ENCODE results near the gene COPS2.
"Not testable (repeated sequence)": the region's sequence is repeated elsewhere in the genome, so short reads cannot be mapped to it uniquely, and the experiment has no call there.

COPS2 gene

GRCh38 chr15:49155110-49155833 is at the start of gene COPS2:
Gene COPS2 (minus strand): TSS chr15:49155599. CDS start chr15:49155578, 21 bp downstream.
- DNase-seq: peak; percentile 94 to 97 (median 94)

DNA sequence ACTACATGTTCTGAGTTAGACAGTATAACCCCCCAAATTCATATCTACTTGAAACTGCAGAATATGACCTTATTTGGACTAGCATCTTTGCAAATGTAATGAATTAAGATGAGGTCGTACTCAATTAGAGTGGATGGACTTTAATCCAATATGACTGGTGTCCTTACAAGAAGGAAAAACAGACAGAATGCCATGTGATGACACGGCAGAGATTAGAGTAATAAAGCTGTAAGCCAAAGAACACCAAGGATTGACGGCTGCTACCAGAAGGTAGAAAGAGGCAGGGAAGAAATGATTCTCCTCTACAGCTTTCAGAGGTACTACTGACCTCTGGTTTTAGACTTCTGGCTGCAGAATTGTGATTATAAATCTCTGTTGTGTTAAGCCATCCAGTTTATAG is 44.9 kb upstream of the COPS2 start:
- no peak for DNase-seq

- no peak for DNase-seq
These were observed 44.3 kb upstream of the COPS2 start for GRCh38 chr15:49199666-49200065.

DNA sequence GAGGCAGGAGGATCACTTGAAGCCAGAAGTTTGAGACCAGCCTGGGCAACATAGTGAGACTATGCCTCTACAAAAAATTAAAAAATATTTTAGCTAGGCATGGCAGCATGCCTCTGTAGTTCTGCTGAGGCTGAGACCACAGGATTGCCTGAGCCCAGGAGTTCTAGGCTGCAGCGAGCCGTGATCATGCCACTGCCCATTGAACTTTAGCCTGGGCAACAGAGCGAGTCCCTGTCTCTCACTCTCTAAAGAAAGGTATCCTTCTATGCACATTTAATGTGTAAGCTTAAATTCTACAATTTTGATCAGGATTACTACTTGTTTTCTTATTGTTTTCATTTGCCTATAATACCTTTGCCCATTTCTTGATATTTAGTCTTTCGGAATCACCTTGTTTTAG is 41.5 kb upstream of the COPS2 start:
- no peak for DNase-seq

DNA sequence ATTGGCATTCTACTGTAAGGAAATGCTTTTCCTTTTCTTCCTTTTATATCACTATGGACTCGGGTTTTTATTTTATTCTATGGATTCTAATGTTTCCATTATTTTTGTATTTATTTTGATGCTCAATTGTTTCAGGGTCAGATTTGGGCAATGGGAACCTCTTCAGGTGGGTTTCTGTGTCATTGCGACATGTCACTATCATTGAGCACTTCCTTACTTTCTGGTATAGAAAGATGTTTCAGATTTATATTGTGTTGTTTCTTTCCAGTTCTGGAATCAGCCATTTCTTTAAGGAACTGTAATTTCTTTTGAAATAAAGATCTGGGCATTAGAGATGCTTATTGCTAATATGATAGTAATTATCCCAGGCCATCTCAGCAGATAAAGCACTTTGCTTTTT is 36.5 kb upstream of the COPS2 start:
- no peak for DNase-seq

- DNase-seq: no peak
These were observed 35.2 kb upstream of the COPS2 start for GRCh38 chr15:49190586-49190985.

- DNase-seq: no peak
These were observed 34.2 kb upstream of the COPS2 start for GRCh38 chr15:49189631-49190030.

GRCh38 chr15:49188933-49189332 is 33.5 kb upstream of the COPS2 start:
- DNase-seq: no peak

DNA sequence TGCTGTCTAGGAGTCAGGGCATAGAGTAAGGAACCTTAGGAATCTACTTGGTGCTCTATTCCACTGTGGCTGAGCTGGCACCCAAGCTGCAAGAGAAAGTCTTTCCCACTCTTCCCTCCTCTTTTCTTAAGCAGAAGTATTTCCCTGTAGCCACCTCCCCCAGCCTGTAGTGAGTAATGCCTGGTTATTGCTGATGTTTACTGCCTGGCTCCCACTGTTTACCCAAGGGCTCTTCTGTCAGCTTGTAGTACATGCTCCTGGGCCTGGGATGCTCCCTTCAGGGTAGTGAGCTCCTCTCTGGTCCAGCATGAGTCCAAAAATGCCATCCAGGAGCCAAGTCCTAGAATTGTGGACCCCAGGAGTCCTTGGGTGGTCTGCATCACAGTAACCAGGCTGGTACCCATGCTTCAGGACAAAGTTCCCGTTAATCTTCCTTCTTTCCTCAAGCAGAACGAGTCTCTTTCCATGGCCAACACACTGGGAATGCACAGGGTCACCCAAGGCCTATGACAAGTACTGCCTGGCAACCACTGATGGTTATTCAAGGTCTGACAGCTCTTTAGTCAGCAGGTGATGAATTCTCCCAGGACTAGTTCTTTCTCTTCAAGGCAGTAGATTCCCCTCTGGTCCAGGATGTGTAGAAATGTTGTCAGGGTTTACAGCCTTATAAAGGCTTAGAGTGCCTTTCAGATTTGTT is 32.3 kb upstream of the COPS2 start:
- no peak for DNase-seq

GRCh38 chr15:49185473-49185872 is 30.1 kb upstream of the COPS2 start:
- no peak for DNase-seq

GRCh38 chr15:49183741-49184140 is 28.3 kb upstream of the COPS2 start:
- not testable (repeated sequence) for DNase-seq

DNA sequence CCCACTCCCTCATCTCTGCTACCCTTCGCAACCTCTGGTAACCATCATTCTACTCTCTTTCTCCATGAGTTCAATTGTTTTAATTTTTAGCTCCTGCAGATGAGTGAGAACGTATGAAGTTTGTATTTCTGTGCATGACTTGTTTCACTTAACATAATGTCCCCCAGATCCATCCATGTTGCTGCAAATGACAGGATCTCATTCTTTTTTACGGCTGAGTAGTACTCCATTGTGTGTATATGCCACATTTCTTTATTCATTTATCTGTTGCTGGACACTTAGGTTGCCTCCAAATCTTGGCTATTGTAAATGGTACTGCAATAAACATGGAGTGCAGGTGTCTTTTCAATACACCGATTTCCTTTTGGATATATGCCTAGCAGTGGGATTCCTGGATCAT is 26.7 kb upstream of the COPS2 start:
- no peak for DNase-seq

GRCh38 chr15:49179433-49180190 is 24.2 kb upstream of the COPS2 start:
- no peak for DNase-seq

DNA sequence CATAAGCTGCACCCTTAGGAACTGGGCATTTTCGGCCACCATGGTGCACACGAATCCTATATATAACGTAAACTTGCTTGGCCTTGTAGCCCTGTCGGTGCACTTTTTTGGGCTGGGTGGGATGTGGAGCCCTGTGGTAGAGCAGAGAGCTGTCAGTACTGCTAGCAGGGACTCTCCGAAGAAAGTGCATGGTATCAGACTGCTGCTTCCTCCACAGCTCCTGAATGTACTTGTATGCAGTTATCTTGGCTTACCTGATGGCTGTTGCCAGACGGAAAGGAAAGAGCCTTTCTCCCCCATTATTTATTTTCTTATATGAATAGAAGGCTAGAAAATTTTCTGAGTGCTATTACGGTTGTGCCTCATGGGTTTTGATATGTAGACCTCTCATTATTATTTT is 23.1 kb upstream of the COPS2 start:
- no peak for DNase-seq

DNA sequence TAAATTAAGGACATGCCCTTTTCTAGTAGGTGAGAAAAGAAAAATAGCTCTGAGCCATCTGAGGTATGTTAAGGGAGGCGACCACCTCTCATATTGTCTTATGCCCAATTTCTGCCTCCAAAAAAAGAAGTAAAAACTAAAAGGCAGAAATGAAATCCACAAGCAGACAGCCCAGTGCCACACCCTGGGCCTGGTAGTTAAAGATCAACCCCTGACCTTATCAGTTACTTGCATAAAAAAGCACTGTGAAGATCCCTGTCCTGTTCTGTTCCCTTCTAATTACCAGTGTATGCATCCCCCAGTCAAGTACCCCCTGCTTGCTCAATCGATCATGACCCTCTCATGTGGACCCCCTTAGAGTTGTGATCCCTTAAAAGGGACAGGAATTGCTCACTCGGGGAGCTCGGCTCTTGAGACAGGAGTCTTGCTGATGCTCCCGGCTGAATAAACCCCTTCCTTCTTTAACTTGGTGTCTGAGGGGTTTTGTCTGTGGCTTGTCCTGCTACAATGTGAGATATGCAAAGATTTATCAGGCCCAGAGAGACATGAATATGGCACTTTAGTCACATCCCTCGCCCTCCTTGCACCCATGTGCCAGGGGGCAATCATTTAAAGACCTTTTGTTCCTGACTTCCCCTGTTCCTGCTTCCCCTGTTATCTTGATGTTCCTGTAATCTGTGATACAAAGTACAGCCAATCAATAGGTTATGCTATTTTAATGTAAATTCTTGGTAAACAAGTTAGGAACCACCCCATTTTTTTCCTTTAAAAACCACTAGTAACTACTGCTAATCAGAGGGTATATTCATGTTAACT is 20.4 kb upstream of the COPS2 start:
- DNase-seq: not testable (repeated sequence)

- DNase-seq: no peak
These were observed 19.5 kb upstream of the COPS2 start for GRCh38 chr15:49174902-49175301.

GRCh38 chr15:49171790-49172189 is 16.4 kb upstream of the COPS2 start:
- DNase-seq: no peak

DNA sequence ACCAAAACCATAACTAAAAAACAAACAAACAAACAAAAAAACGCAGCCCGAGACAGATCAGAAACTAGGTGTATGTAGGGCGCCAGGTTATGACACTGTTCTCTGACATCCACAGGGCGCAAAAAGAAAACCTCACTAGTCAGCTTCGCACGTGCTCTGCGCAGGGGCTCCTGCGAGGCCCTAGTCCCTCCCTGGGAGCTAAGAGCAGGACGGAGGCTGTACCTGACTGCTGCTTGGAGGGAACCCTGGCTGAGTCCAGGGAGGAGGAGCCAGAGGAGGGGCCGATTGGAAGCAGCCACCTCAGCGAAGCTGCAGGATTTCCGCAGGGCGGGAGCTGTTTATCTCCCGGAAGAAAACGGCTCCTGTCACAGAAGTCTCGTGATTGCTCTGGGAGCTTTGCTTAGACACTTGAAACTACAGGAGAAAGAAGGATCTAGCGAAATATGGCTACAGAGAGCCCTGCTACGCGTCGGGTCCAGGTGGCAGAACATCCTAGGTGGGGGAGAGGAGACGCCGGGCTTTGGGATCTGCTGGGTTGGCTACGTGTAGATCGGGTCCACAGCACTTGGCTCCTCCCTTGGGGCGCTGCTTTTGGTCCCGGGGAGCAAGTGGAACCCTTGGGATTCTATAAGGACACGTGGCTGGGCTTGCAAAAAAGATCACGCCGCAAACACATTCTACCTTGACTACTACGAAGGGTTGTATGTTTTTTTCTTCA is 14.6 kb upstream of the COPS2 start, which contains the start of gene GALK2:
GALK2 (plus strand) TSS at position 368 of the 718 bp plus-strand sequence; CDS start at position 444, 76 bp downstream.
- DNase-seq: peak; percentile 82 to 94 (median 84)

DNA sequence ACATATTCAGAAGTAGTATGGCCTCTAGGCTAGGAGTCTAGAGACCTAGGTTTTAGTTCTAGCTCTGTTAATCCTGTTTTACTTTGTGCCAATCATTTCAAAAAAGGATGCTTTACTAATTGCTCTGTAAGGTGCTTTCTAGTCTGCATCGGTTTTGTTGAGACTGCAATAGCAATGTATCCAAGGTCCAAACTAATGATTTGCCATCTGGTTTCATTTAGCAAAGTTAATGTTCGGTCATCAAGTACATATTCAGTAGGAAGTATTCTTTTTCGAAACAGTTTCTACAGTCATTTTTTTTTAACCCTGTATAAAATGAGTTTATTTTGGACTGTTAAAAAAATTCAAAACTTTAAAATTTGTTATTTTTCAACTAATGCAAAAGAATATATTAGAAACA is 12.6 kb upstream of the COPS2 start:
- no peak for DNase-seq

DNA sequence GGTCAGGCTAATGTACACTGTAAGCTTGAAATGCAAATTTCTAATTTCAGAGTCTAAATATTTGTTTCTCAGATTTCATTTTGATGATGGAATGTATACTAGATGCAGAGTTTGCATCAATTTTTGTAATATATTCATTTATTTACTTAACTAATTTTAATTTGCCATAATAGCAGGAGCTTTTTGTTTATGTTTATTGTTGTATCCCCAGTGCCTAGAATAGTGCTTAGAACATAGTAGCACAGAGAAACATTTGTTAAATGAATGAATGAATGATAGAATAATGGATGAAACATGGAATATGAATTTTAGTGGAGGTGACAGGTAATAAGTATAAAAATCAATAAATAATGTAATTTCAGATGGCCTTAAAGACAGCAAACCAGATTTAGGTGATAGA is 9.5 kb upstream of the COPS2 start:
- DNase-seq: no peak

DNA sequence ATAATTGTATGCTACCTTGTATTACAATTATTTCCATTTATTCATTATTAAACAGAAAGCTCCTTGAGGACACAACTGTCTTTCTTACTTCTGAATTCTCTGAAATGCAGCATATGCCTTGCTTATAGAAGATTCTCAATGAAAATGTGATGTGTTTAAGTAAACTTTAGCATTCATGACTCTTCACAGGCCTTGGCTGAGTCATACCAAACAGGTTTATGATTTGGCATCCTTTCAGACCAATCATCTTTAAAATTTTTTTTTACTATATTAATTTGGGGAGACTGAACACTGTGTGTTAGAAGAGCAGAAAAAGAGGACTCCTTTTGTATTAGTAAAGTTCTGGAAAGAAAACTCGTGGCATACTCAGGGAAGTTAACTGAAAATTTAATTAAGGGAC is 8.3 kb upstream of the COPS2 start:
- no peak for DNase-seq

All from NCI-H1417 (cell line).